ENCODE data around the gene GLB1L3.
"Not testable (repeated sequence)": the region's sequence is repeated elsewhere in the genome, so short reads cannot be mapped to it uniquely, and the experiment has no call there.

The GLB1L3 gene

DNA sequence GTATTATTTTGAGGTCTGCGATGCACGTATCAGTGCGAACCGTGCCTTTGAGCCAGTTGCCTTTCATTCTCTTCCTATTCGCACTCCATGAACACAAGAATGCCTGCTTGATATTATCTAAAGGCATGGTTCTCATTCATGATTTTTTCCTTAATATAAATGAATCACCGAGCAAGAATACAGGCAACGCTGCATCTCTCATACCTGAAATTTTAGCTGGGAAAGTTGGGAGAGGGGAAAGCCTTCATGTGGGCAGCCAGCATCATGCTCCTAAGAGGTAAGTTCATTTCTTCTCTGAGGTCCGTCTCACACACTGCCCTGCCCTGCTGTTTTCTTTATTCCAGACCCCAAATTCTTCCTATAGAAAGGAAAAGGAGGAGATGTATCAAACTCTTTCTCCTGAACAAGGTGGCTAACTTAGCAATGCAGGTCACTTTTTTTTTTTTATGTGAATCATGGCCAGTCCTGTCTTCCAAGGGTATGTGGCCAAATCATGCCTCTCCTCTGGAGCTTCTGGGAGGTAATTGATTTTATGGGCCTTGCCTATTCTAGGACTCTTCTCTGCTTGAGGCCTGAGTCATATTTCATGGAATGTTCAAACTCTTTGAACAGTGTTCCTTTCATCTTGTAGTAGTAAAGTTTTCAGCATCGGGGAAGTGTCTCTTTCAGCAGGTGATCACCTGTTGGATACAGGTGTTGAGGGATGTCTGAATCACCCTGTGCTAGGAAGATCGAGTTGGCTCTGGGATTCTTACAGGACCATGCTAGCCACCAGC lies 58.8 kb downstream of the GLB1L3 start:
- Mint-ChIP-seq H3K27ac (no peak overlapping the region), H3K27me3 (peaks cover 6% of the 10 kb centered on the region), H3K4me3 (no peak overlapping the region)

DNA sequence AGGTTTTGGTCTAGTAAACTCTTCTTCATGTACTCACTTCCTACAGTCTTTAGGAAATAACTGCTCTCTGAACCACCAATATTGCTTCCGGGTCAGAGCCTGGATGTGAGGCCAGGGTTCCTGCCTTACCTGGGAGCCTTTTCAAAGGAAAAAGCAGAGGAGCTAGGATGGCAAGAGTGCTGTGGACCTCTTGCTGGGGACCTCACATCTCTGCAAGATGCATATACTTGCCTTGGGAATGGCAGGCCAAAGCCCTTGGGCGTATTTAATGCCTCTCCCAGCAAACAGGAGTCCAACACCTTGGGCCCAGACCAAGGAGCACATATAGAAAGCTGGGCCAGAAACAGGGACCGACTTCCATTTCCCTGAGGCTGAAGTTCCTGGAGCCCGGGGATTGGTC lies 60.9 kb downstream of the GLB1L3 start:
- H3K27me3 Mint-ChIP-seq: peaks cover 2% of the 10 kb centered on the region
- H3K36me3 Mint-ChIP-seq: no peaks in the 10 kb centered on the region
- no peak overlapping the region for H3K27ac Mint-ChIP-seq
- peaks cover 6% of the 10 kb centered on the region for H3K4me1 Mint-ChIP-seq (ENCODE audit: low read depth)
- no peak overlapping the region for H3K4me3 Mint-ChIP-seq
- H3K9me3 Mint-ChIP-seq (ENCODE audit: low read depth): no peaks in the 10 kb centered on the region

More for the DNA sequence above, 58.8 kb downstream of the GLB1L3 start:
- Mint-ChIP-seq H3K36me3 (no peaks in the 10 kb centered on the region), H3K4me1 (ENCODE audit: low read depth) (peaks cover 14% of the 10 kb centered on the region), H3K9me3 (ENCODE audit: low read depth) (no peaks in the 10 kb centered on the region)

DNA sequence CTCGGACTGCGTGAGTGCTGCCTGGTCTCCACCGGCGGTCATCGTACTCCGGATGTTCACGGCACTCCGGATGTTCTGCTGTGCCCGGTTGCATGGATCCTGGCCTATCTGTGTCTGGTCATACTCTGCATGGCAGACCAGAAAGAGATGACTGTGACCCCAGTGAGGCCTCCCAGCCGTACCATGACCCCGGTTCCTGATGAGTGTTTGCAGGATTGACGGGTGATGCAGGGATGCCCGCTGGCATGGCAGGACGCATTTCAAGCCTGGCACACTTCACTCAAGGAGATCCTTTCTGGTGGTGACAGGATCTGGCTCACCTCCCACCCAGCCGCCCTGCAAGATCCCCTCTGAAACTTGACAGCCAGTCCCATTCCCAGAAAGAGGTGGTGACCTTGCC lies 61.9 kb downstream of the GLB1L3 start:
- no peaks in the 10 kb centered on the region for H3K36me3 Mint-ChIP-seq
- no peak overlapping the region for H3K27ac Mint-ChIP-seq
- no peak overlapping the region for H3K4me3 Mint-ChIP-seq
- no peaks in the 10 kb centered on the region for H3K27me3 Mint-ChIP-seq
- H3K4me1 Mint-ChIP-seq (ENCODE audit: low read depth): no peaks in the 10 kb centered on the region
- no peaks in the 10 kb centered on the region for H3K9me3 Mint-ChIP-seq (ENCODE audit: low read depth)

DNA sequence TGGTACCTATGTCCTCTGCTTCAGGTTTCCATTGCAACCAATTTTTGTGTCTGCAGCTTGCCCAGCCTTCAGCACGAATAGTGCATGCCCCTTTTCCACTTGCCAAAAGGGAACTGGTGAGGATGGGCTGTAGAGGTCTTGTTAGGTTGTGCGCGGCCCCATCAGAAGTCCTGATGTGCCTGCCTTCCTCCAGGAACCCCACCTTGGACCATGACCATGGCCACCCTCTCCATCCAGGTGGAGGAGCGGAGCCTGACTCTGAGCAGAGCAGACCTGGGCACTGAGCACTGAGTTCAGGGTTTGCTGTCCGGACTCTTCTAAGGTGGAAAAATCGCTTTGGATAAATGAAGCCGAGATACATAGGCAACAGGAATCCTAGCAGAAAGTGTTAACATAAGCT lies 62.5 kb downstream of the GLB1L3 start:
- no peaks in the 10 kb centered on the region for H3K27me3 Mint-ChIP-seq
- no peak overlapping the region for H3K4me3 Mint-ChIP-seq
- H3K27ac Mint-ChIP-seq: no peak overlapping the region
- no peaks in the 10 kb centered on the region for H3K36me3 Mint-ChIP-seq
- H3K9me3 Mint-ChIP-seq (ENCODE audit: low read depth): no peaks in the 10 kb centered on the region
- H3K4me1 Mint-ChIP-seq (ENCODE audit: low read depth): no peaks in the 10 kb centered on the region

DNA sequence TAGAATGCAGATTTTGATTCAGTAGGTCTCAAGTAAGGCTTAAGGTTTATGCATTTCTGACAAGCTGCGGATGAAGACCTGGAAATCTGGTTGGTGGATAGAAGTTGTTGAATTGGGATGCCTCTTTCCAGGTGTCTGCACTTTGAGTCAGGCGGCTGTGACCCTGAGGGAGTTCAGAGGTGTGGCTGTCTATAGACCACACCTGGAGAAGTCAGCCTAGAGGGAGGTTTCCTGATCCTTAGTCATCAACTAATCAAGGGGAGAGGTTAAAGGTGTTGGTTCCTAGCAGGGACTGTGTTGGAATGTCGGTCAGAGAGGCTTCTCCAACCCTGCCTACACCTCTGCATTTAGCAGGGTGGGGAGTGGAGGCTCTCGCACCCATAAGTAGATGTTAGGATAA lies 63.6 kb downstream of the GLB1L3 start:
- no peak overlapping the region for H3K4me3 Mint-ChIP-seq
- H3K4me1 Mint-ChIP-seq (ENCODE audit: low read depth): no peaks in the 10 kb centered on the region
- H3K36me3 Mint-ChIP-seq: no peaks in the 10 kb centered on the region
- no peaks in the 10 kb centered on the region for H3K27me3 Mint-ChIP-seq
- H3K9me3 Mint-ChIP-seq (ENCODE audit: low read depth): no peaks in the 10 kb centered on the region
- H3K27ac Mint-ChIP-seq: no peak overlapping the region

DNA sequence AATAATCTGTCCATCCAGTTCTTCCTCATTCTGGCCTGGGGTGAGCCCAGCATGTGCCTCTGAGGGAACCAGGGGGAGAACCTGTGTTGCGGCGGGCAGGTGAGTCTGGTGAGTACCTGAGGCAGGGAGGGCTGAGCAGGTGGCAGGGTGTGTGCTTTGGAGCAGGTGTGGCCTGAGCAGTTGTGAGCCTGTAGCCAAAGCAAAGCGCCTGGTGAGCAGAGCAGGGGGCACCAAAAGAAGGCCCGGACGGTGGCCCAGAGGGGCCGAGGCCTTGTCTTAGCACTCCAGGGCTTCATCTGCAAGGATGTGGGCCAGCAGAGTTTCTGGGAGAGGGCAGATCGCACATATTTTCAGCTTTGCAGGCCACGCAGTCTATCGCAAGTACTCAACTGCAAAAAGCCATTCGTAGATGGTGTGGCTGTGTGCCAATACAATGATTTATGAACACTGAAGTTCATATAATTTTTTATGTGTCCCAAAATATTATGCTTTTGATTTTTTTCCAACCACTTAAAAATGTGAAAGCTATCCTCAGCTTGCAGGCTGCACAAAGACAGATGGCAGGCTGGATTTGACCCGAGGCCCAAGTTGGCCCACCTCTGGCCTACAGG lies 64.3 kb downstream of the GLB1L3 start:
- Mint-ChIP-seq H3K4me1 (ENCODE audit: low read depth) (no peaks in the 10 kb centered on the region), H3K4me3 (no peak overlapping the region), H3K27me3 (no peaks in the 10 kb centered on the region), H3K9me3 (ENCODE audit: low read depth) (no peaks in the 10 kb centered on the region), H3K27ac (no peak overlapping the region), H3K36me3 (no peaks in the 10 kb centered on the region)

DNA sequence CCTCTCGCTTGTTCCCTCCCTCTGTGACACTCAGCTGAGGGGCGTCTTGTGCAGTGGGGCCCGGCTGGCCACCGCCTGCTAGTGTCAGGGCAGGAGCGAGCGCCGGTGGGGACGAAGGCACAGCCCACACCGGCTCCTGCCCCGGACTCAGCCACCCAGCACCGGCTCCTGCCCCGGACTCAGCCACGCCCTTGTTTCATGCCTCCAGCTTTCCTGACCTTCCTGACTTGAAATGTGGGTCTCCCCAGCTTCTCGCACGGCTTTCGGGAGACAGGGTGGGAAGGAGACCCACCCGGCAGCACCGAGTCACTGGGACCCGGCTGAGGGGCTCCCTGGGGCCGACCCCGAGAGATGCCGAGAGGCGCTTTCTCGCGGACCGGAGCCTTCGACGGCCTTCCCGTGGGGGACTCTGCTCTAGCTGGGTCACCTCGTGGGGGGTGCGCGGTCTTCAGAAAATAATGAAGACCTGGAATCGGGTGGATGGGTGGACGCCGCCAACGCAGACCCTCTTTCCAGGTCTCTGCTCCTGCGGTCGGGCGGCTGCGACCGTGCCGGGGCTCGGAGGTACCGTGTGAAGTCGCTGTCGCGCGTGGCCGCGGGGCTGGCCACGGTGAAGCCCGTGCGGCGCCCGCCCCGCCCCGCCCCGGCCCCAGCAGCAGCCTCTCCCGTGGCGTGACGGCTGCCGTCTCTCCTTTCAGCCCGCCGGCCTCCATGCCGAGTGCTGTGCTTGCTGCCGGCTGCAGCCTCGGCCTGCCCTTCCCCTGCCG lies 65.8 kb downstream of the GLB1L3 start:
- Mint-ChIP-seq H3K27ac (no peak overlapping the region), H3K4me3 (no peak overlapping the region), H3K27me3 (no peaks in the 10 kb centered on the region), H3K36me3 (peaks cover 2% of the 10 kb centered on the region), H3K4me1 (ENCODE audit: low read depth) (no peaks in the 10 kb centered on the region), H3K9me3 (ENCODE audit: low read depth) (no peaks in the 10 kb centered on the region)

DNA sequence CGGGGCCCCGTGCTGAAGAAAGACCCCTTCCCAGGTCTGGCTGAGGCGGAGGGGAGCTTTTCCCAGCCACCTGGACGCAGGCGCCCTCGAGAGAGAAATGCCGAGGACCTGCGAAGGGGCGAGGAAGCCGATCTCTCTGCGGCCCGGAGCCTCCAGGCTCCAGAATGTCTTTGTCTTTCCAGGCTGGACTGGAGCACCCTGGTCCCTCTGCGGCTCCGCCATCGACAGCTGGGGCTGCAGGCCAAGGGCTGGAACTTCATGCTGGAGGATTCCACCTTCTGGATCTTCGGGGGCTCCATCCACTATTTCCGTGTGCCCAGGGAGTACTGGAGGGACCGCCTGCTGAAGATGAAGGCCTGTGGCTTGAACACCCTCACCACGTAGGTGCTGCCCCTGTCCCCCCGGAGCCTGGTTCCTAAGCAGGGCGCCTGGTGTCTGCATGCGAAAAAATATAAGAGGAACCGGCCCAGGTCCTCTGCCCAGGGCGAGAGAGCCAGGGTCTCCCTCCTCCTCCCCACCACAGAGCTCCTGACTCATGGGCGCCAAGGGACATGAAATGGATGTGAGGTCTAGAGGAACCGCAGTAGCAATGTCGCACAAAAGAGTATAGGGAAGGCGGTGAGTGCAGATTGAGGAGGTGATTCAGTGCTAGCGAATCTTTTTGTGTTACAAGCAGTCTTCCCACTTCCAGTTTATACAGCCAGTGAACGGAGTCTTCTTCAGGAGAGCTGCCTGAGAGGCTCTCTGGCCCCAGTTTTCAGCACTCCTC lies 66.6 kb downstream of the GLB1L3 start:
- no peaks in the 10 kb centered on the region for H3K4me1 Mint-ChIP-seq (ENCODE audit: low read depth)
- H3K9me3 Mint-ChIP-seq (ENCODE audit: low read depth): no peaks in the 10 kb centered on the region
- H3K27ac Mint-ChIP-seq: no peak overlapping the region
- H3K27me3 Mint-ChIP-seq: no peaks in the 10 kb centered on the region
- peaks cover 2% of the 10 kb centered on the region for H3K36me3 Mint-ChIP-seq
- no peak overlapping the region for H3K4me3 Mint-ChIP-seq

DNA sequence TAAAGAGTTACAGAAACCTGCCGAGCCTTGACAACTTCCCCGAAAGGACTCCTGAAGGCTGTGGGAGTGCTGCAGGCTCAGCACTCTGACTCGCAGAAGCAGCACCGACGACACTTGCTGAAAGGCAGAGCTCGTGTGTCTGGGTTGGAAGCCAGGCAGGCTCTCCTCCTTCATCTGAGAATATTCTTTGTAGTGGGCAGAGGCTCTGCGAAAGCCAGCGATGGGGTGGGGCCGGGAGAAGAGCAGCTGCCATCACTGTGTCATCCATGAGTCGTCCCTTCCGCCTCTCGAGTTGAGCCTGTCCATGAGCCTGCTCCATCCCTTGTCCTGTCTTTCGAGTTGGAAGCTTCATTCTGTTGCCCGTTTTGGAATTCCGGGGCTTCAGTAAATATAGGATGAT lies 67.5 kb downstream of the GLB1L3 start:
- H3K27me3 Mint-ChIP-seq: no peaks in the 10 kb centered on the region
- peaks cover 2% of the 10 kb centered on the region for H3K36me3 Mint-ChIP-seq
- H3K9me3 Mint-ChIP-seq (ENCODE audit: low read depth): no peaks in the 10 kb centered on the region
- no peak overlapping the region for H3K27ac Mint-ChIP-seq
- no peaks in the 10 kb centered on the region for H3K4me1 Mint-ChIP-seq (ENCODE audit: low read depth)
- H3K4me3 Mint-ChIP-seq: no peak overlapping the region

DNA sequence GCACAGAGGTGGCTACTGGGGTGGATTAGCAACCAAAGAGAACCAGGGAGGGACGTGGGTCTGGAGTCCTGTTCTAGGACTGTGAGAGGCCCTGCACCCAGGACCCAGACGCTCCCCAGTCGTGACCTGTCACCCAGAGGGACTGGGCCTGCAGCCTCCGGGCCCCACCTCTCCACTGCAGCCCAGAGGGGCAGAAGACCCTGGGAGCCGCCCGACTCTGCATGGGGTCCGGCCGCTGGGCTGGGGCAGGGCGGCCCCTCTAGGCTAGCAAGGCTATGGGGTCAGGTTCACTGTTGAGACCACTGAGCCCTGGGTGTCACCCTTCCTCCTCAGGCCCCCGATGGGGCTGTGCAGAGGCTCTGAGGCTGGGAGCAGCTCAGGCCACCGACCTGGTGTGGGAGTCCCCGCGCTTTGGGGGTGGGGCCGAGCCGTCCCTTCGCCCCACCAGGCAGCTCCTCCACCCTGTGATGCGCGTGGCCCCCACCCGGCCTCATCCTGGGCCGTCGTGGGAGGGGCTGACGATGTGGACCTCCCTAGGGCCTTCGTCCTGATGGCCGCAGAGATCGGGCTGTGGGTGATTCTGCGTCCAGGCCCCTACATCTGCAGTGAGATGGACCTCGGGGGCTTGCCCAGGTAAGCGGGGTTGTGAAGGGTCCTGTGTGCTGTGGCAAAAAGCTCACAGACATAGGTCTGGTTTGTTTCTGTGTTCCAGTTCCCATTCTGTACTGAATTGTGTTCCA lies 68.5 kb downstream of the GLB1L3 start:
- not testable (repeated sequence) for H3K4me1 Mint-ChIP-seq (ENCODE audit: low read depth); H3K27ac Mint-ChIP-seq; H3K9me3 Mint-ChIP-seq (ENCODE audit: low read depth); H3K27me3 Mint-ChIP-seq; H3K36me3 Mint-ChIP-seq; H3K4me3 Mint-ChIP-seq

DNA sequence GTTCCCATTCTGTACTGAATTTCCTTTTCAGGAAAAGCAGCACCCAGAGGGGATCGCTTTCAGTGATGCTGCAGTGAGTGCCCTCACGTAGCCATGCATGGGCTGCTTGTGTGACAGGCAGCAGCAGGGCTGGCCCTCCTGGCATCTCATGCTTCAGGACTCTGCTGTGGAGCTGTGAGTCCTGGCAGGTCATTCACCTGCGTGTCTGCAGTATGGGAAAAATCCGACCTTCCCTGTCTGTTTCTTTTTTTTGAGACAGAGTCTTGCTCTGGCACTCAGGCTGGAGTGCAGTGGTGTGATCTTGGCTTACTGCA lies 69.0 kb downstream of the GLB1L3 start:
- no peaks in the 10 kb centered on the region for H3K9me3 Mint-ChIP-seq (ENCODE audit: low read depth)
- no peak overlapping the region for H3K27ac Mint-ChIP-seq

DNA sequence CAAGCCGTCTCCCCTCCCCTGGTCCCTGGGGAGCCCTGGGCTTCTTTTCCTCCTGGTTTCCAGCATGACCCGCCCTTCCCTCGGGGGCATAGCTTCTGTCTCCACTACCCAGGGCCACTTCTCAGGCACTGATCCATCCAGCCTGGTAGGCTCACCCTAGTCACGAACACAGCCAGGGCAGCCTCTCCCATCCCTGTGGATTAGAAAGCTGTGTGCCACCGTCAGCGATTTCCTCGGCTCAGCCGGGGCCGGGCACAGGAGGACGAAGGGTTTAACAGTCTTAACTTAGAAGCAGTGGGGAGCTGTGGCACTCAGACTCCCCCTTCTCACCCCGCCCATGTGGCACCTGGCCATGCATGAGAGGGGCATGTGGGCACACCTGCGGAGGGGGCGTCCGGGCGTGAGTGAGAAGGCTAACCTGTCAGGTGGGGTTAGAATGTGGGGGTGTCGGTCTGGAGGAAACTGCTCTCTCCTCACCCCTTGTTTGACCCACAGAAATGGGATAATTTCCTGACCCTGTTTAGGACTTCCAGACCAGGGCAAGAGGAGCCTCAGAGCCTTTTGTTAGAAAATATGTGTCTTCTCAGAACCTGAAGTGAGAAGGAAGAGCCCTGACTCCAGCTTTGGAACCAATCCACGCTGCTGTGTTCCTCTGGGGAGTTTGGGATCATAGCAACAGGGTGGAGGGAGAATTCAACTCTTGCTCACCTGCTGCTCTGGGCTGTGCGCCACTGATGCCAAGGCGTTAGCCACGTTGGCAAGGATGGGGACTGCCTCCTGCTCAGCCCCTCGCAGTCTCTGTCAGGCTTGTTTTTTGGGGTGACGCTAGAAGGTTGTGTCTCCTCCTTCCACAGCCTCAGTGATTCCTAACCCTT lies 70.2 kb downstream of the GLB1L3 start:
- no peak overlapping the region for H3K27ac Mint-ChIP-seq
- H3K27me3 Mint-ChIP-seq: no peaks in the 10 kb centered on the region
- no peaks in the 10 kb centered on the region for H3K9me3 Mint-ChIP-seq (ENCODE audit: low read depth)
- peaks cover 4% of the 10 kb centered on the region for H3K4me1 Mint-ChIP-seq (ENCODE audit: low read depth)
- H3K36me3 Mint-ChIP-seq: peaks cover 2% of the 10 kb centered on the region
- no peak overlapping the region for H3K4me3 Mint-ChIP-seq

More for the DNA sequence above, 69.0 kb downstream of the GLB1L3 start:
- Mint-ChIP-seq H3K4me3 (no peak overlapping the region), H3K27me3 (no peaks in the 10 kb centered on the region), H3K4me1 (ENCODE audit: low read depth) (peaks cover 4% of the 10 kb centered on the region), H3K36me3 (peaks cover 2% of the 10 kb centered on the region)

DNA sequence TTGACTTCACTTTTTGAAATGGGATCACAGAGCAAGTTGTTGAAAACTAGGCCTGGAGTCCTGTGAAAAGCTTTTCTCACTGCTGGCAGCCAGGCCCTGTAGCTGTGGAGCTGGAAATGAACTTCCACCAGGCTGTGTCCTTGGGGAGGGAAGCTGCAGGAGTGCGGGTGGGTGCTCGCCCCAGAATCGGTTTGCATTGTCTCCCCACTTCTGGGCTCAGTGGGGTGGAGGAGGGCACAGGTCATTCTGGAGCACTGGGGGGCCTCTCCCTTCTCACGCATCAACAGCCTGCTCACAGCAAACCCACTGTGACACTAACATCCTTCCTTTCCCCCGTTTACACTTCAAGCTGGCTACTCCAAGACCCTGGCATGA lies 70.8 kb downstream of the GLB1L3 start:
- Mint-ChIP-seq H3K27me3 (no peaks in the 10 kb centered on the region), H3K4me1 (ENCODE audit: low read depth) (peaks cover 4% of the 10 kb centered on the region), H3K27ac (no peak overlapping the region), H3K9me3 (ENCODE audit: low read depth) (no peaks in the 10 kb centered on the region), H3K4me3 (no peak overlapping the region), H3K36me3 (peaks cover 2% of the 10 kb centered on the region)

DNA sequence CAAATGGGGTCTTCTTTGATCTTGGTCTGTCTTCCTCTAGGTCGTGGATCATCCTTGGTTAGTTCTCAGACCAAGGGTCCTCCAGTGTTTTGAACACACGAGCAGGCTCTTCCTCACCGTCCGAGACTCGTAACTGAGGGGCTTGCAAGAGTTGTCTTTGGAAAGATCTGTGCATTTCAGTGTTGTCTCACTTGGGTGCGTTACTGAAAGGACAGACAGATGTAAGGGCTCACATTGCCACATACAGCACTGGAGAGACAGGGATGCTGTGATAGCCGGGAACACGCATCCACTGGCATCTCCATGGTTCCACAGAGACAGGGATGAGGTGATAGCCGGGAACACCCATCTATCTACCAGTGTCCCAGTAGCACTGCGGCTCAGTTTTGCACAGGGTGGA lies 71.3 kb downstream of the GLB1L3 start:
- Mint-ChIP-seq H3K36me3 (peaks cover 2% of the 10 kb centered on the region), H3K4me1 (ENCODE audit: low read depth) (peaks cover 4% of the 10 kb centered on the region), H3K4me3 (no peak overlapping the region)

More for the DNA sequence above, 71.3 kb downstream of the GLB1L3 start:
- Mint-ChIP-seq H3K9me3 (ENCODE audit: low read depth) (no peaks in the 10 kb centered on the region), H3K27ac (no peak overlapping the region), H3K27me3 (no peaks in the 10 kb centered on the region)
